NB4 (cell line): ENCODE data around the gene DNAJB11.

ENCODE experiments used
- MYC ChIP-seq: IDR thresholded peaks from 2 replicates; pipeline ENCODE4 v1.6.1; 2011; ENCODE audit warnings: low read depth, low read length
- POLR2A ChIP-seq: IDR thresholded peaks from 2 replicates; pipeline ENCODE4 v1.6.1; 2011; ENCODE audit warnings: mild to moderate bottlenecking; ENCODE audit not compliant: insufficient read length; ENCODE audit errors: extremely low read depth
- TF ChIP-seq, protein P1 (sequence below): IDR thresholded peaks from one replicate; pipeline ENCODE4 v1.5.1; 2012; ENCODE audit warnings: low read depth, low read length

DNA sequence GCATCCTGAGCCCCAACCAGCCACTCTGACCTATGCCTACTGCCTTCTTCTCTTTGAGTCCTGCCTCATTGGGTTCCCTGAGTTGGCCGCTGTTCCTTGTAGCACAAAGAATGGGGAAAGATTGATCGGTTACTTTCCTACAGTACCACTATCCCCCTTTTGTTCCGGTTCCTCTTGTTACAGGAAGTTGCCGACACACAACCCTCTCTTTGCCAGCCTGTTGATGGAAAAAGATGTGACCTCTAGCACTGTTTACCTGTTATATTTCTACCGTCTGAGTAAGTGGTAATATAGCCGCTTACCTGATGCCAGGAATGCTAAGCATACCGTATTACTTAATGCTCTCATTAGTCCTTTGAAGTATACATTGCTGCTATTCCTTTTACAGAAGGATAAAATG lies 32.6 kb downstream of the DNAJB11 start:
- TF ChIP-seq, protein P1, sequence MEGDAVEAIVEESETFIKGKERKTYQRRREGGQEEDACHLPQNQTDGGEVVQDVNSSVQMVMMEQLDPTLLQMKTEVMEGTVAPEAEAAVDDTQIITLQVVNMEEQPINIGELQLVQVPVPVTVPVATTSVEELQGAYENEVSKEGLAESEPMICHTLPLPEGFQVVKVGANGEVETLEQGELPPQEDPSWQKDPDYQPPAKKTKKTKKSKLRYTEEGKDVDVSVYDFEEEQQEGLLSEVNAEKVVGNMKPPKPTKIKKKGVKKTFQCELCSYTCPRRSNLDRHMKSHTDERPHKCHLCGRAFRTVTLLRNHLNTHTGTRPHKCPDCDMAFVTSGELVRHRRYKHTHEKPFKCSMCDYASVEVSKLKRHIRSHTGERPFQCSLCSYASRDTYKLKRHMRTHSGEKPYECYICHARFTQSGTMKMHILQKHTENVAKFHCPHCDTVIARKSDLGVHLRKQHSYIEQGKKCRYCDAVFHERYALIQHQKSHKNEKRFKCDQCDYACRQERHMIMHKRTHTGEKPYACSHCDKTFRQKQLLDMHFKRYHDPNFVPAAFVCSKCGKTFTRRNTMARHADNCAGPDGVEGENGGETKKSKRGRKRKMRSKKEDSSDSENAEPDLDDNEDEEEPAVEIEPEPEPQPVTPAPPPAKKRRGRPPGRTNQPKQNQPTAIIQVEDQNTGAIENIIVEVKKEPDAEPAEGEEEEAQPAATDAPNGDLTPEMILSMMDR: no peak
- TF ChIP-seq POLR2A (no peak), MYC (no peak)
